IMR-90 (cell line): ENCODE data around the gene TUBGCP6. TPM values are rescaled to one million over a fixed set of nuclear protein-coding genes. Genes with fewer than 3 reads are reported as not detected.

Experiments used
- ATAC-seq: fragments of 200-7000 bp; cut with Tn5 transposase; 2 replicates; pipeline ENCODE4 v1.9.1; 2020; ENCODE audit warnings: low read depth, mild to moderate bottlenecking, moderate library complexity
- BruUV-seq: library from RNA; stranded (reverse); fragments of 400-500 nt; replicated peaks from 2 replicates; lab custom pipeline; 2021; lab: Mats Ljungman, UMichigan
- CTCF ChIA-PET: fragments of 300-600 bp; formaldehyde crosslinking; extraction: SDS; loops from one replicate; lab custom pipeline; 2021; ENCODE audit warnings: antibody characterized with exemption; lab: Yijun Ruan, JAX
- POLR2A ChIA-PET: fragments of 300-600 bp; sonication (Branson Sonifier 250); formaldehyde crosslinking; loops from one replicate; lab custom pipeline; 2022; ENCODE audit warnings: antibody characterized with exemption; ENCODE audit not compliant: unreplicated experiment; lab: Charles Lee
- DNase-seq: peaks from one replicate; pipeline ENCODE4 v3.0.0; 2013
- H2AFZ ChIP-seq: replicated peaks from 2 replicates; pipeline ENCODE3; 2013; ENCODE audit warnings: low read length, mild to moderate bottlenecking; ENCODE audit not compliant: poor library complexity
- H2AK5ac ChIP-seq: 2 replicates; pipeline ENCODE4 v1.6.1; 2013; ENCODE audit warnings: low read depth, low read length, inconsistent platforms
- H2AK9ac ChIP-seq: replicated peaks from 2 replicates; pipeline ENCODE3; 2013; ENCODE audit warnings: mild to moderate bottlenecking, low read depth, low read length, moderate library complexity; ENCODE audit not compliant: poor library complexity
- H2BK120ac ChIP-seq: 2 replicates; pipeline ENCODE4 v1.6.1; 2013; ENCODE audit warnings: low read depth, low read length, inconsistent platforms
- H2BK15ac ChIP-seq: 3 replicates; pipeline ENCODE4 v1.6.1; 2013; ENCODE audit warnings: low read depth, low read length, inconsistent platforms
- H2BK20ac ChIP-seq: 2 replicates; pipeline ENCODE4 v1.6.1; 2013; ENCODE audit warnings: low read depth, mild to moderate bottlenecking, inconsistent platforms, low read length, moderate library complexity
- H2BK5ac ChIP-seq: 2 replicates; pipeline ENCODE4 v1.6.1; 2013; ENCODE audit warnings: mild to moderate bottlenecking, low read depth, low read length, inconsistent platforms; ENCODE audit not compliant: poor library complexity, severe bottlenecking
- H3K14ac ChIP-seq: replicated peaks from 2 replicates; pipeline ENCODE4 v1.6.1; 2013; ENCODE audit warnings: low read depth, low read length, inconsistent platforms
- H3K18ac ChIP-seq: 2 replicates; pipeline ENCODE4 v1.6.1; 2013; ENCODE audit warnings: low read depth, low read length, control low read depth
- H3K23ac ChIP-seq: 2 replicates; pipeline ENCODE4 v1.6.1; 2013; ENCODE audit warnings: low read depth, low read length, inconsistent platforms
- H3K27ac ChIP-seq: 2 replicates; pipeline ENCODE4 v1.5.1; 2013; ENCODE audit warnings: mild to moderate bottlenecking, control low read depth, low read length; ENCODE audit not compliant: insufficient read depth
- H3K27me3 ChIP-seq: 2 replicates; pipeline ENCODE4 v1.6.1; 2013; ENCODE audit warnings: low read length; ENCODE audit not compliant: control insufficient read depth, insufficient read depth
- H3K36me3 ChIP-seq: 2 replicates; pipeline ENCODE4 v1.6.1; 2013; ENCODE audit warnings: low read length, mixed read lengths; ENCODE audit not compliant: control insufficient read depth, insufficient read depth
- H3K4ac ChIP-seq: 2 replicates; pipeline ENCODE4 v1.6.1; 2013; ENCODE audit warnings: low read depth, low read length, inconsistent platforms
- H3K4me1 ChIP-seq: 2 replicates; pipeline ENCODE4 v1.6.1; 2013; ENCODE audit warnings: low read length, mixed read lengths; ENCODE audit not compliant: control insufficient read depth, insufficient read depth
- H3K4me2 ChIP-seq: 2 replicates; pipeline ENCODE4 v1.6.1; 2013; ENCODE audit warnings: low read depth, mild to moderate bottlenecking, control low read depth, low read length, moderate library complexity
- H3K4me3 ChIP-seq: 2 replicates; pipeline ENCODE4 v1.5.1; 2013; ENCODE audit warnings: low read depth, mild to moderate bottlenecking, control low read depth, low read length, moderate library complexity; ENCODE audit not compliant: insufficient read depth
- H3K56ac ChIP-seq: 2 replicates; pipeline ENCODE4 v1.6.1; 2013; ENCODE audit warnings: low read length, inconsistent platforms; ENCODE audit not compliant: insufficient read depth; ENCODE audit errors: extremely low read depth
- H3K79me1 ChIP-seq, 2 experiments: 2 replicates each; pipeline ENCODE4 v1.6.1; 2013; ENCODE audit warnings: low read length in 2 of 2, inconsistent platforms in 1 of 2, low read depth in 1 of 2
- H3K9ac ChIP-seq: 2 replicates; pipeline ENCODE4 v1.6.1; 2013; ENCODE audit warnings: low read depth, low read length, control low read depth
- H3K9me1 ChIP-seq: 2 replicates; pipeline ENCODE4 v1.6.1; 2013; ENCODE audit warnings: low read length, inconsistent platforms; ENCODE audit not compliant: insufficient read depth
- H3K9me3 ChIP-seq: 2 replicates; pipeline ENCODE4 v1.6.1; 2013; ENCODE audit warnings: low read length; ENCODE audit not compliant: control insufficient read depth, insufficient read depth
- H4K20me1 ChIP-seq: 2 replicates; pipeline ENCODE4 v1.6.1; 2013; ENCODE audit warnings: low read length, inconsistent platforms; ENCODE audit not compliant: insufficient read depth
- H4K5ac ChIP-seq: 2 replicates; pipeline ENCODE4 v1.6.1; 2013; ENCODE audit warnings: mild to moderate bottlenecking, low read depth, low read length, control low read depth
- H4K8ac ChIP-seq, 2 experiments: 2 replicates each; pipeline ENCODE4 v1.6.1; 2013; ENCODE audit warnings: low read depth in 2 of 2, low read length in 2 of 2, control low read depth in 1 of 2, inconsistent platforms in 1 of 2
- H4K91ac ChIP-seq: 2 replicates; pipeline ENCODE4 v1.6.1; 2013; ENCODE audit warnings: low read depth, low read length, inconsistent platforms; ENCODE audit not compliant: insufficient read depth
- BHLHE40 ChIP-seq: fragments of 150-350 bp; IDR thresholded peaks from 2 replicates; pipeline ENCODE4 v1.6.1; 2016; ENCODE audit warnings: mild to moderate bottlenecking, low read depth, low read length
- CHD1 ChIP-seq: IDR thresholded peaks from 2 replicates; pipeline ENCODE4 v1.6.1; 2012; ENCODE audit warnings: low read depth, low read length, improper control_type of control experiment
- FOS ChIP-seq: fragments of 150-350 bp; IDR thresholded peaks from 2 replicates; pipeline ENCODE4 v1.6.1; 2016; ENCODE audit warnings: low read depth, low read length
- MAZ ChIP-seq: IDR thresholded peaks from 2 replicates; pipeline ENCODE4 v1.6.1; 2012; ENCODE audit warnings: low read depth, mild to moderate bottlenecking, low read length, improper control_type of control experiment, moderate library complexity, borderline replicate concordance
- NFE2L2 ChIP-seq: fragments of 150-350 bp; IDR thresholded peaks from 2 replicates; pipeline ENCODE4 v1.6.1; 2016; ENCODE audit warnings: low read depth, mild to moderate bottlenecking, low read length
- RAD21 ChIP-seq: IDR thresholded peaks from 2 replicates; pipeline ENCODE4 v1.6.1; 2012; ENCODE audit warnings: low read length, improper control_type of control experiment
- WGBS, 2 experiments: methylation state at CpG; one replicate each; pipeline versions ENCODE4 v1.1.5 to v1.1.7; 2013; ENCODE audit warnings: missing lambda C conversion rate in 2 of 2; ENCODE audit not compliant: insufficient read length in 1 of 2; ENCODE audit errors: extremely low coverage in 2 of 2; 5-methylcytosine and 5-hydroxymethylcytosine counted together
- dilution Hi-C: fragments of 300-500 bp; cut with HindIII; formaldehyde crosslinking; loops from one replicate; pipeline ENCODE4 v1.14.3; 2018; ENCODE audit warnings: low sequenced_read_pairs; ENCODE audit not compliant: unreplicated experiment
- in situ Hi-C: fragments of 300-500 bp; cut with MboI; formaldehyde crosslinking; loops from 3 replicates; pipeline ENCODE4 v1.14.3; 2019; ENCODE audit warnings: low sequenced_read_pairs, inconsistent platforms, mixed read lengths
- intact Hi-C: fragments of 100-400 bp; cut with micrococcal nuclease; formaldehyde crosslinking; loops from 2 replicates; pipeline ENCODE4 v1.10.0; 2022
- polyA plus RNA-seq, 3 experiments: library from polyadenylated mRNA; depleted of rRNA; stranded (reverse); fragments of >200 nt; gene quantifications; 2 replicates each; pipeline ENCODE4 v1.2.3, GENCODE V29; 2012; ENCODE audit warnings: low replicate concordance in 1 of 3
- total RNA-seq: library from RNA; depleted of rRNA; stranded (reverse); fragments of >200 nt; gene quantifications from 2 replicates; pipeline ENCODE4 v1.2.3, GENCODE V29; 2012
- TF ChIP-seq, protein P1 (sequence below): fragments of 150-350 bp; IDR thresholded peaks from 2 replicates; pipeline ENCODE4 v1.6.1; 2016; ENCODE audit warnings: low read depth, mild to moderate bottlenecking, low read length, moderate library complexity, borderline replicate concordance

TUBGCP6 gene
- total and polyA plus RNA-seq, 2 of the 4 experiments (the other 2 are of a cell fraction), result 10.8 to 28.6 TPM

DNA sequence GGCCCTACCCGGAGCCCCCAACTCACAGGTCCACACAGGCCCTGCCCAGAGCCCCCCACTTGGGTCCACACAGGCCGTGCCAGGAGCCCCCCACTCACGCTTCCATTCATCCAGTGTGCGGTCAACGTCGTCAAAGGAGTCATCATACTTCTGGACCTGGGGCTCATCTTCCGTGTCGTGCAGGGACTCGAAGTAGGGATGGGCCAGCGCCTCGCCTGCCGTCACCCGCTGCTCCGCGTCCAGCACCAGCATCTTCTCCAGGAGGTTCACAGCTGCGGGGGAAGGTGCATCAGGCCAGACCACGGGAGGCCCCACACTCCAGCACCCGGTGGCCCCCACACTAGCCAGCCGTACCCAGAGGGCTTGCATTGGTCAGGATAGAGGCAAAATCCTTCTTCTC, 10.3 kb upstream of the TUBGCP6 start:
- no peak overlapping the region for H3K14ac ChIP-seq
- TF ChIP-seq MAZ, result no peak
- TF ChIP-seq, protein P1, sequence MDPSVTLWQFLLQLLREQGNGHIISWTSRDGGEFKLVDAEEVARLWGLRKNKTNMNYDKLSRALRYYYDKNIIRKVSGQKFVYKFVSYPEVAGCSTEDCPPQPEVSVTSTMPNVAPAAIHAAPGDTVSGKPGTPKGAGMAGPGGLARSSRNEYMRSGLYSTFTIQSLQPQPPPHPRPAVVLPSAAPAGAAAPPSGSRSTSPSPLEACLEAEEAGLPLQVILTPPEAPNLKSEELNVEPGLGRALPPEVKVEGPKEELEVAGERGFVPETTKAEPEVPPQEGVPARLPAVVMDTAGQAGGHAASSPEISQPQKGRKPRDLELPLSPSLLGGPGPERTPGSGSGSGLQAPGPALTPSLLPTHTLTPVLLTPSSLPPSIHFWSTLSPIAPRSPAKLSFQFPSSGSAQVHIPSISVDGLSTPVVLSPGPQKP, result no peak
- no peak for TF ChIP-seq BHLHE40
- no peak for TF ChIP-seq CHD1
- TF ChIP-seq RAD21, result no peak
- TF ChIP-seq FOS, result no peak
- no peak for TF ChIP-seq NFE2L2

More for the DNA sequence above, 10.3 kb upstream of the TUBGCP6 start:
- Histone ChIP-seq H4K5ac (no peak overlapping the region), H3K18ac (no peak overlapping the region), H3K9me3 (no peaks in the 10 kb centered on the region), H4K20me1 (peaks cover 30% of the 10 kb centered on the region), H2AK5ac (no peak overlapping the region), H3K79me1 (peaks cover 4 to 37% of the 10 kb centered on the region in 2 experiments; a peak in 3 of 4 replicates), H2BK20ac (no peak overlapping the region), H3K27ac (no peak overlapping the region), H2AK9ac (peak overlapping the region; percentile 70), H3K9ac (no peak overlapping the region), H3K9me1 (no peaks in the 10 kb centered on the region), H3K56ac (no peak overlapping the region), H2BK15ac (no peak overlapping the region), H3K4me1 (peaks cover 10% of the 10 kb centered on the region), H3K36me3 (peaks cover 35% of the 10 kb centered on the region; the same call in 1 of the 2 replicates), H2BK120ac (no peak overlapping the region), H2AFZ (no peak overlapping the region), H3K23ac (no peak overlapping the region), H2BK5ac (no peak overlapping the region), H3K4ac (no peak overlapping the region), H4K91ac (no peak overlapping the region), H4K8ac (no peak overlapping the region), H3K4me2 (no peak overlapping the region), H3K4me3 (no peak overlapping the region), H3K27me3 (no peaks in the 10 kb centered on the region)
- ATAC-seq, result no peak
- no peak for DNase-seq
- ChIA-PET POLR2A (no interaction called here), CTCF (no interaction called here)
- no TSS peak for BruUV-seq
- intact Hi-C loops (no loop called here), dilution Hi-C loops (no loop called here), in situ Hi-C loops (no loop called here)
- 95% methylated on average over 12 of the region's 19 CpGs; no CpG with 5 or more reads in 1 of the 2 experiments for WGBS, 2 experiments
